HG02678 (cell line): Measurements from ENCODE around the gene SLC34A3.

Source experiments
- ATAC-seq: cut with Tn5 transposase; IDR thresholded peaks from one replicate; pipeline ENCODE4 v1.9.1; 2021; ENCODE audit warnings: mild to moderate bottlenecking, moderate library complexity; ENCODE audit not compliant: unreplicated experiment

Gene SLC34A3

DNA sequence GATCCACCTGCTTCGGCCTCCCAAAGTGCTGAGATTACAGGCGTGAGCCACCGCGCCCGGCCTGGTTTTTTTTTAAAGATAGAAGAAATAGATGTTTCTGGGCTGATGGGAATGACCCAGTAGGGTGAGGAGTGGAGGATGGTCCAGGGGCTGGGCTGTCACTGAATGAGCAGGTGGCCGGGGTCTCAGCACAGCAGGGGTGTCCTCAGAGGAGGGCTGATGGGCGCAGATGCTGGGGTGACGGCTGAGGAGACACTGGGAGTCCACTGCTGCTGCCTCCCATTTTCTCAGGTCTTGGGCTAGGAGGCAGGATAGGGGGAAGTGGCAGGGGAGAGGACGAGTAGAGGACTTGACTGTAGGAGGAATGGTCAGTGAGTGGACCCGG is 44.5 kb downstream of the SLC34A3 start:
- no peak for ATAC-seq

DNA sequence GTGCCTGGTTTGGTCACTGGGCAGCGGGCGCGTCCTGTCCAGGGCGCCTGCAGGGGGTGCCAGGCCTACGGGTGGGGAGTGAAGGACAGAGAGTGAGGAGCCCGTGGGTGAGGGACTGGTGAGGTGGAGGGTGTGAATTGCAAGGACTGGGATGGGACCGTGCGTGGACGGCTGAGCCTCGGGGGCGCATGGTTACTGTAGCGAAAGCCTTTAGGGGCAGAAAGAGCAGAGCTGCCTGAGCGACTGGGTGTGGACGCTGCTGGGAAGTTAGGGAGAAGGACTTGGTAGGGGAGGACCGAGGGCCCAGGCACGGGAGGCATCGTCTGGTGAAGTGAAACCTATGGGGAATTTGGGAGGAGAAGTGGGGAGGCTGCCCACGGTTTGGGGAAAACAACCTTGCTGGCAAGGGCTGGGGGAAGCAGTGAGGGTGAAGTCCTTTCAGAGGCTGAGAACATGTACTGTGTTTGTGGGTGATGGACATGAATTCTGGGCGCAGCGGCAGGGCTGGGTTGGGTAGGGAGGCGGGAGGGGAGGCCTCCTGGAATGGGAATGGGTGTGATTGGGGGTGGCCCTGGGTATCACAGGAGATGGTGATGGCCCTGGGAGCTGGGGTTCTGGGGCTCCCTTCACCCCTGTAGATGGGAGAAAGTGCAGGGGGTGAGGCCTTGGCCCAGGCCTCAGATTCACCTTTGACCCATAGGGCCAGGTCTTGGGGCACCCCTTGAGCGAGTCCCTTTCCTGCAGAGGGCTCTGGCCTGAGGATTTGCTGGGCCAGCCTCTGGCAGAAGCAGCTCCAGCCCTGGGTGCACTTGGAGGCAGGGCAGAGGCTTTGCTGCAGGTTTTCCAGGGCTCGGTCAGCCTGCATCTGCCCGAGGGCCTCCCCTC is 45.1 kb downstream of the SLC34A3 start:
- ATAC-seq: no peak

DNA sequence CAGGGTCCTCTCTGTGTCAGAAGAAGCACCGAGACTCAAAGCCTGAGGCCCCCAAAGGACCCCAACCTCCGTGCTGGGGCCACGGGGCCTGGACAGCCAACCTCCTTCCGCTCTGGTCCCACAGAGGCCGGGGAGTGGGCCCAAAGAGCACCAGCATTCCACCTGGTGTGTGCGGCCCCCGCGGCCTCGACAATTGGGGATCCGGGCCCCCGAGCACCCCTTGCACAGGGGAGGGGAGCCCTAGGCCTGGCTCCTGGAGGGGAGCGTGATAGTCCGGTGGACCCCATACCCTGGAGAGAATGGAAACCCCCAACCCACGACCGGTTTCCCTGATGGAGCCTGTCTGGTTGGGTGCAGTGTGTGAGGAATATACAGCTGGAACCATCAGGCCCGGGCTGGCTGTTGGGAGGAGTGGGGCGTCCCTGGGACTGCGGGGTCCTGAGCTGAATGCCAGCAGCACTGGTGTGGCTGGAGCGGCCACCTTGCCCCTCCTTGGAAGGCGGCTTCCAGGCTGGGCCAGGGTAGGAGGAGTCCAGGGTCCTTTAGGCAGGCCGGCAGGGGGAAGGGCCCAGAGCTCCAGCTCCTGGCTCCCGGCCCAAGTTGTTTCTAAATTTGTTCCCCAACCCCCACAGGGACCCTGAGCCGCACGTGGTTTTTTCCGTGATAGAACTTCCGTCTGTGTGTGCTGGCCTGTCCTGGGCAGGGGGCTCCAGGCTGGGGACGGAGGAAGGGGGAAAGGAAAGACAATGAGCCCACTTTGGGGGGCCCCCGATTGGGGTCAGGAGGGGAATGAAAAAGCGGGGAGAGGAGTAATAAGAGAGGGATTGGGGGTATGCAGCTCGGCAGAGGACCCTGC is 46.0 kb downstream of the SLC34A3 start:
- no peak for ATAC-seq

DNA sequence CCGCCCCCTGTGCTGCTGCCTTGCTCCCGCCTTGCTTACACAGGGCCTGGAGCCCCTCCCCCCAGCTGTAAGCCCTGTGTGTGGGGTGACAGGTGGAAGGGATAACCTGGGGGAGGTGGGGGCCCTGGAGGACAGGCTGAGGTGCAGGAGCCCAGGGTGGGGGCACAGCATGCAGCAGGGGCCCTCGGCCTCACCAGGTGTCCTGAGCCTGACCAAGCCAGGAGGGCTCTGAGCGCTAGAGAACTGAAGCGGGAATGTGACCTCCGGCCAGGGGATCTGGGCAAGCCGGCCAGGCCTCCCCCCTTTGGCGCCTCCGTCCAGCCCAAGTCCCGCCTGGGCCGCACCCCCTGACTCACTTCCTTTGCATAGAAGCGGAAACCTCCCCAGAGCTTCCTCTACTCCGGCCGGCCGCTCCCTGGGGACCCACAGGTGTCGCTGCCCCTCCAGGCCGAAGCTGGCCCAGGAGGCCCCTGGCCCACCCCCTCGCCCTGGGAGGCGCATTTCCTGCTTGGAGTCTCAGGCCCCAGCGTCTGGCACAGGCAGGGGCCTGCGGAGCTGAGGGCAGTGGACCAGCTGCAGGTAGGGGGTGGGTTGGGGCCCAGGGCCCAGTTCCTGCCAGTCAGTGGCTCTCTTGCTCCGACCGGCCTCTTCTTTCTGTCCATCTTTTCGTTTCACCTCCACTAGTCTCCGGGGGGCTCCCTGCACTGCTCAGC is 46.8 kb downstream of the SLC34A3 start, which contains the start of gene TOR4A:
Gene TOR4A, plus strand, starts transcription at position 398 of the 713 bp plus-strand sequence. CDS start 964 bp downstream, outside the sequence.
- ATAC-seq: peak; percentile 65

DNA sequence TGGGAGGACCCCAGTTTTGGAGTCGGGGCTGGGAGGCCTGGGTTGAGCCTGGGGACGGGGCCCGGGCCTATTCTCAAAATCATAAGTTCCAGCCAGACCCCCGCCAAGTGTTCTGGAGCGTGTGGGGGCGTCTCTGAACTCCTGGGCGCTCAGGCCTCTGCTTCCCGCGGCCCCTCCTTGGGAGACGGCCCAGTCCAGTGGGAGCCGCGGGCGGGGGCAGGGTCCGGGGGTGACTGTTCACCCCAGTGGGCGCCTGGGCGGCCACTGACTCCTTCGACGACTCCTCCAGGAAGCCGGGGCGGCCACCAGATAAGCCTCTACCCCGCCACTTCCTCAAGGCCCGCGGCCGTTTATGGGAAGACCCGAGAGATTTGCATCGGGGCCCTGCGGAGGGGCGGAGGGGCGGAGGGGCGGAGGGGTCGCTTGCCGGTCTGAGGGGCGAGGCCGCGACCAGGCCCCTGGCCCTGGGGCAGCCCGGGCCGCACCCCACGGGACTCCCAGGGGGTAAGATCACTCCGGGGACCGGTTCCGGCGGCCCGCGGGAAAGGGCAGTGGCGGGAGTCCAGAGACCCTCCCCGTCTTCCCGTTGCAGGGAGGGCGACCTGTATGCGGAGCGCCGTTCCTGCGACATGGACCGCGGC is 47.5 kb downstream of the SLC34A3 start:
- ATAC-seq: peak; percentile 2

DNA sequence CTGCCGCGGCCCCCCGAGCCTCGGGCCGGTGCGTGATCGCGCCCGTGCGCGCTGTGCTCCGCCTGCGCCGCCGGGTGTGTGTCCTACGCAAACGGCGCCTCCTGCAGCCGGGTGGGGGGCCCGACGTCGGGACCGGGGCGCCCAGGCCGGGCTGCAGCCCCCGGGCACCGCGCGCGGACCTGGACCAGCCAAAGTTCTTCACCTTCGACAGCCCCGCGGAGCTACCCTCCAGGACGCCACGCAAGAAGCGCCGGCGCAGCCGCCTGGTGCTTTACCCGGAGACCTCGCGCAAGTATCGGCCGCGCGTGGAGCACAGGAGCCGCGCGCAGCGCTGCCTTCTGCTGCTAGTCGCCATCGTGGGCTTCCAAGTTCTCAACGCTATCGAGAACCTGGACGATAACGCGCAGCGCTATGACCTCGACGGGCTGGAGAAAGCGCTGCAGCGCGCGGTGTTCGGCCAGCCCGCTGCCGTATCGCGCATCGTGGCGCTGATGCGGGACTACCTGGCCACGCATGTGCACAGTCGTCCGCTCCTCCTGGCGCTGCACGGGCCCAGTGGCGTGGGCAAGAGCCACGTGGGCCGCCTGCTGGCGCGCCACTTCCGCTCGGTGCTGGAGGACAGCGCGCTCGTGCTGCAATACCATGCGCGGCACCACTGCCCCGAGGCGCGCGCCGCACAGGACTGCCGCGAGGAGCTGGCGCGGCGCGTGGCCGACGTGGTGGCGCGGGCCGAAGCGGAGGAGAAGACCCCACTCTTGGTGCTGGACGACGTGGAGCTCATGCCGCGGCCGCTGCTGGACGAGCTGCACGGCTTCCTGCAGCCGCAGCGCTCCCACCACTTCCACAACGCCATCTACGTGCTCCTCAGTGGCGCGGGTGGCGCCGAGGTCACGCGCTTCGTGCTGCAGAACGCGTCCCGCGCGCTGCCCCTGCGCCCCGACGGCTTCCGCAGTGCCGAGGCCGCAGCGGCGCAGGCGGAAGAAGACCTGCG is 48.3 kb downstream of the SLC34A3 start:
- no peak for ATAC-seq

DNA sequence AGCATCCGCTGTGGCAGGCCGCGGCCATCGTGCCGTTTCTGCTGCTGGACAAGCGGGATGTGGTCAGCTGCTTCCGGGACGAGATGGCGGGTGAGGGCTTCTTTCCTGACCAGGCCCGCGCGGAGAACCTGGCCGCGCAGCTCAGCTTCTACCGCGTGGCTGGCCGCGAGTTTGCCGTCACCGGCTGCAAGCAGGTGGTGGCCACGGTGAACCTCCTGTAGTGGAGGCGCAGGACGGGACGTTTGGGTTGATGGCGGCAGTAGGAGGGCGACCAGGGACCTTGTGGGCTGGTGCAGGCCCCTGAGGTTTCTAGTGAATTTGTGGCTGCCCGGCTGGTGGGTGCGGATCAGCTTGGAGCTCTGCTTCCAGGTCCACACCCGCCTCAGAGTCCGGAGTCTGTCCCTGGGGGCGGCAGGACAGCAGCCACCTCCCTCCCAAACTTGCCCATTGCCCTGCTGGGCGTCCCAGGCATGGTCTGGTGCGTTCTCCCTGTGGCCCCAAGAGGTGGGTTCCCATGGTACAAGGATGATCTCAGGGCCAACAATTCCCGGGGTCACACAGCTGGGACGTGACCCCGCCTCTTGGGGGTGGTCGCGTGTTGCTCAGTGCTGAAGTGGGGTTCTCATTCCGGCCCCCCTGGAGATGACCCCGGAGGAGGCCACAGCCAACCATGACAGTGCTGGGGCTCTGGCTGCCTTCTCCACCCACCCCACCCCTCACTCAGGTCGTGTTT is 49.2 kb downstream of the SLC34A3 start:
- ATAC-seq: no peak

DNA sequence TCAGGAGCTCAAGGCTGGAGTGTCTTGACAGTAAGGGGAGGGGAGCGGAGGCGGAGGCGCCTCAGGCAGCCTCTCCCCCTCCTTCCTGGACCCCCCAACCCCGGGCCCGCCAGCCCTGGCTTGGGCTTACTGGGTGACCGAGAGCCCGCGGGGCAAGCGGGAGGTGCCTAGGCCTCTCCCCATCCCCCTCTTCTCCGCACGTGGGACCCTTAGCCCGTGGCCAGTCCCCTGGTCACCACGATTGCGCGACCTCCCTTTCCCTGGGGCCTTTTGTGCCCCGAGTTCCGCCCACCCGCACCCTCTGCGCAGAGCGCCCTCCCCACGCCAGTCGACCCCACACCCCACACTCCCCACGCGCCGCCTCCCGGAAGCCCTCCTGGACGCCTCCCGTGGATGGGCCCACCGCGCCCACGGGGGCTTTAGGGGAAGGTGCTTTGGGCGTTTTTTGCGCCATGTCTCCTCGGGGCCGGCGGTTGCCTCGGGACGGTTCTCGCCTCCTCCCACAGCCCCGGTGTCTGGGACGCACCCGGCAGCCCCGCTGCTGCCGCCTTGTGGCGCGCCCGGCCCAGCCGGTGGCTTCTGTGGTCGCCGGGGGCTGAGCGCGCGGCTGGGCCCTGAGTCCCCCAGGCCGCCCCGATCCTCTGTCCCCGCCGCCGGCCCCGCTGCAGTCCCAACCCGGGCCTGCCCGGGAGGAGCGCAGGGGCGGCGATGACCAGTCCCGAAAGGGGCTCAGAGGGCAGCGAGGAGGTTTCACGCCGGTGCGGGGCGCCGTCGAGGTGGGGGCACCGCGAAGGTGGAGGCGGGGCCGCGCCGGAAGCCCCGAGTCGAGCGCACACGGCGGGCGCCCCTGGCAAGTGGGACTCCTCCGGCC is 50.0 kb downstream of the SLC34A3 start:
- no peak for ATAC-seq

DNA sequence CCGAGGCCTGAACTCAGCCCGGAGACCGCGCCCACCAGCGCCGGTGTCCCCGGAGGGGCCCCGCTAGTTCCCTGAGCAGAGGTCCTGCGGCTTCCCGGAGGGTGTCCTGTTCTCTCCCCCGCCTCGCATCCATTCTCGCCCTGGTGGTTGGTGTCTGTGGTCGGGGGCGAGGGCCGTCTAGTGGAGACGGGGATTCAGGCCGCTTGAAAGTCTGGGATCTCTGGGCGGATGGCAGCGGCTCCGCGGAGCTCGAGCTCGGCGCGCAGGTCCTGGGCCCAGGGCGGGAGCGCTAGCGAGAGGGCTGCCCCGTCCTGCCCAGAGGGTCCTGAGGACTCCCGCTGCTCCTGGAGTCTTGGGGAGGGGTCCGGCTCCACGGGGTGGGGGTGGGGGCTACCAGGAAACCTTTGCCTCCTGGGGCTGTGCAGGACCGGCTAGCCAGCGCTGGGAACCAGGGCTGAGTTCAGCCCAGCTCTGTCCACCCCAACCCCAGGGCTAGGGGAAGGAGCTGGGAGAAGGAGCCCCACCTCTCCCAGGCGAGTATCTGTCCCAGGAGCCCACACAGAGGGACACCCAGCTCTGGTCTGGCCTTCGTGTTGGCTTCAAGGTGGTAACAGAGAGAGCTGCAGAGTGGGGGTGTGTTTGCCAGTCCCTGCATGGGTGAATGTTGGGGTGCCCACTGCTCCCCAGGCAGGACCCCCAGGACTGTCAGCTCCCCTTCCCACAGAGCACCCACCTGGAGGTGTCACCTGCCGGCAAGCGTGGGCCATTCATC is 50.8 kb downstream of the SLC34A3 start:
- no peak for ATAC-seq
